ENCODE measurements around the gene IRX3.

GRCh38 chr16:54265575-54266107 lies 20.9 kb downstream of the IRX3 start:
- no peak for TF ChIP-seq TBP (IDR thresholded peaks at IDR 0.05; ENCODE audit: low read depth, low read length)
- no peak for TF ChIP-seq SIRT6 (IDR thresholded peaks at IDR 0.05; ENCODE audit: low read length)
- TF ChIP-seq POLR2A (IDR thresholded peaks at IDR 0.05; ENCODE audit: control extremely low read depth in 1 of 2, low read depth in 2 of 2, low read length in 2 of 2), result no peak
- TF ChIP-seq POLR2AphosphoS5 (IDR thresholded peaks at IDR 0.05; ENCODE audit: low read depth, low read length), result no peak
- no peak for TF ChIP-seq CEBPB (IDR thresholded peaks at IDR 0.05; ENCODE audit: low read depth, low read length)
- TF ChIP-seq CTCF (IDR thresholded peaks at IDR 0.05; ENCODE audit: control extremely low read depth in 1 of 3, insufficient read depth in 1 of 3, low read depth in 1 of 3, low read length in 3 of 3), result no peak
- TF ChIP-seq CREB1 (IDR thresholded peaks at IDR 0.05), result no peak
- TF ChIP-seq RAD21 (IDR thresholded peaks at IDR 0.05 in 1 of 2, conservative IDR thresholded peaks at IDR 0.05 in 1 of 2; ENCODE audit: low read depth in 2 of 2, low read length in 2 of 2), result no peak
- TF ChIP-seq SRF (IDR thresholded peaks at IDR 0.05; ENCODE audit: low read depth, low read length), result no peak
- TF ChIP-seq MAX (IDR thresholded peaks at IDR 0.05), result no peak

Data from H1 (cell line).